ENCODE results near the gene ASIC4. TPM values are rescaled to one million over a fixed set of nuclear protein-coding genes. Genes with fewer than 3 reads are reported as not detected.

ASIC4 gene
- total and polyA plus RNA-seq, 2 of the 13 experiments (the other 11 are each of a cell fraction or from before 2014, with no cell fraction given) = 0.03 TPM; not detected in 1

- peak; percentile 47 for TF ChIP-seq ZBTB4 (CRISPR knock-in tag; IDR thresholded peaks at IDR 0.05; ENCODE audit: borderline replicate concordance)
- no peak for TF ChIP-seq SETDB1 (CRISPR knock-in tag; IDR thresholded peaks at IDR 0.05; ENCODE audit: borderline replicate concordance)
- TF ChIP-seq ZNF235 (CRISPR knock-in tag; IDR thresholded peaks at IDR 0.05; ENCODE audit: borderline replicate concordance) = no peak; the same call in 1 of the 2 replicates
- peak; percentile 93 for TF ChIP-seq HNRNPK (IDR thresholded peaks at IDR 0.05; ENCODE audit: low read depth, low read length, poor library complexity, severe bottlenecking)
- no peak; the same call in 1 of the 2 replicates for TF ChIP-seq IRF2 (CRISPR knock-in tag; IDR thresholded peaks at IDR 0.05)
- TF ChIP-seq, protein P1, sequence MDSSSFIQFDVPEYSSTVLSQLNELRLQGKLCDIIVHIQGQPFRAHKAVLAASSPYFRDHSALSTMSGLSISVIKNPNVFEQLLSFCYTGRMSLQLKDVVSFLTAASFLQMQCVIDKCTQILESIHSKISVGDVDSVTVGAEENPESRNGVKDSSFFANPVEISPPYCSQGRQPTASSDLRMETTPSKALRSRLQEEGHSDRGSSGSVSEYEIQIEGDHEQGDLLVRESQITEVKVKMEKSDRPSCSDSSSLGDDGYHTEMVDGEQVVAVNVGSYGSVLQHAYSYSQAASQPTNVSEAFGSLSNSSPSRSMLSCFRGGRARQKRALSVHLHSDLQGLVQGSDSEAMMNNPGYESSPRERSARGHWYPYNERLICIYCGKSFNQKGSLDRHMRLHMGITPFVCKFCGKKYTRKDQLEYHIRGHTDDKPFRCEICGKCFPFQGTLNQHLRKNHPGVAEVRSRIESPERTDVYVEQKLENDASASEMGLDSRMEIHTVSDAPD (CRISPR knock-in tag; IDR thresholded peaks at IDR 0.05) = no peak; the same call in 1 of the 2 replicates
- TF ChIP-seq FOXP1 (IDR thresholded peaks at IDR 0.05) = no peak
- TF ChIP-seq FOXP1 (CRISPR knock-in tag; IDR thresholded peaks at IDR 0.05) = no peak
- TF ChIP-seq NCOR1 (IDR thresholded peaks at IDR 0.05; ENCODE audit: borderline replicate concordance, low read length) = no peak
- no peak for TF ChIP-seq ZNF337 (CRISPR knock-in tag; IDR thresholded peaks at IDR 0.05; ENCODE audit: borderline replicate concordance, low read depth)
- peak; percentile 81; the same call in 1 of the 2 replicates for TF ChIP-seq SNAPC4 (CRISPR knock-in tag; IDR thresholded peaks at IDR 0.05)
- TF ChIP-seq, protein P2, sequence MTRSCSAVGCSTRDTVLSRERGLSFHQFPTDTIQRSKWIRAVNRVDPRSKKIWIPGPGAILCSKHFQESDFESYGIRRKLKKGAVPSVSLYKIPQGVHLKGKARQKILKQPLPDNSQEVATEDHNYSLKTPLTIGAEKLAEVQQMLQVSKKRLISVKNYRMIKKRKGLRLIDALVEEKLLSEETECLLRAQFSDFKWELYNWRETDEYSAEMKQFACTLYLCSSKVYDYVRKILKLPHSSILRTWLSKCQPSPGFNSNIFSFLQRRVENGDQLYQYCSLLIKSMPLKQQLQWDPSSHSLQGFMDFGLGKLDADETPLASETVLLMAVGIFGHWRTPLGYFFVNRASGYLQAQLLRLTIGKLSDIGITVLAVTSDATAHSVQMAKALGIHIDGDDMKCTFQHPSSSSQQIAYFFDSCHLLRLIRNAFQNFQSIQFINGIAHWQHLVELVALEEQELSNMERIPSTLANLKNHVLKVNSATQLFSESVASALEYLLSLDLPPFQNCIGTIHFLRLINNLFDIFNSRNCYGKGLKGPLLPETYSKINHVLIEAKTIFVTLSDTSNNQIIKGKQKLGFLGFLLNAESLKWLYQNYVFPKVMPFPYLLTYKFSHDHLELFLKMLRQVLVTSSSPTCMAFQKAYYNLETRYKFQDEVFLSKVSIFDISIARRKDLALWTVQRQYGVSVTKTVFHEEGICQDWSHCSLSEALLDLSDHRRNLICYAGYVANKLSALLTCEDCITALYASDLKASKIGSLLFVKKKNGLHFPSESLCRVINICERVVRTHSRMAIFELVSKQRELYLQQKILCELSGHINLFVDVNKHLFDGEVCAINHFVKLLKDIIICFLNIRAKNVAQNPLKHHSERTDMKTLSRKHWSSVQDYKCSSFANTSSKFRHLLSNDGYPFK (CRISPR knock-in tag; IDR thresholded peaks at IDR 0.05; ENCODE audit: borderline replicate concordance) = peak; percentile 69
- TF ChIP-seq MNT (IDR thresholded peaks at IDR 0.05) = peak; percentile 36
These were observed 38.3 kb downstream of the ASIC4 start (continued) for GRCh38 chr2:219552382-219553167.

Data from HepG2 (cell line).